KMS-11 (cell line): ENCODE results near the gene SYCE3.

Source experiments
- H2AFZ ChIP-seq: fragments of 200-600 bp; sonication (generic); 2 replicates; pipeline ENCODE4 v1.6.1; 2016; ENCODE audit warnings: antibody characterized with exemption, mixed run types, low read depth
- H3K27ac ChIP-seq: fragments of 200-600 bp; sonication (generic); 2 replicates; pipeline ENCODE4 v1.6.1; 2016; ENCODE audit warnings: mild to moderate bottlenecking, mixed run types
- H3K27me3 ChIP-seq: fragments of 200-600 bp; sonication (generic); 2 replicates; pipeline ENCODE4 v1.6.1; 2017; ENCODE audit warnings: mild to moderate bottlenecking, low read depth, mixed run types, moderate library complexity; ENCODE audit not compliant: insufficient read depth
- H3K36me3 ChIP-seq: fragments of 200-600 bp; sonication (generic); 2 replicates; pipeline ENCODE4 v1.6.1; 2017; ENCODE audit warnings: mild to moderate bottlenecking, mixed run types; ENCODE audit not compliant: insufficient read depth
- H3K4me1 ChIP-seq: fragments of 200-600 bp; sonication (generic); 2 replicates; pipeline ENCODE4 v1.6.1; 2016; ENCODE audit warnings: mild to moderate bottlenecking, low read depth, mixed run types; ENCODE audit not compliant: poor library complexity, severe bottlenecking
- H3K4me2 ChIP-seq: fragments of 200-600 bp; sonication (generic); 2 replicates; pipeline ENCODE4 v1.7.0; 2016; ENCODE audit warnings: mild to moderate bottlenecking, mixed run types
- H3K4me3 ChIP-seq: fragments of 200-600 bp; sonication (generic); IDR thresholded peaks from 2 replicates; pipeline ENCODE4 v1.6.1; 2017; ENCODE audit warnings: low read depth, low read length, mixed read lengths; ENCODE audit not compliant: insufficient read depth
- H3K79me2 ChIP-seq: fragments of 200-600 bp; sonication (generic); 2 replicates; pipeline ENCODE4 v1.6.1; 2016; ENCODE audit warnings: low read depth, mixed run types; ENCODE audit not compliant: insufficient read depth
- H3K9ac ChIP-seq: fragments of 200-600 bp; sonication (generic); 2 replicates; pipeline ENCODE4 v1.6.1; 2016; ENCODE audit warnings: mild to moderate bottlenecking, mixed run types
- H4K20me1 ChIP-seq: fragments of 200-600 bp; sonication (generic); 2 replicates; pipeline ENCODE4 v1.6.1; 2016; ENCODE audit warnings: mild to moderate bottlenecking, mixed run types; ENCODE audit not compliant: insufficient read depth
- TF ChIP-seq, protein P1 (sequence below): fragments of 200-600 bp; sonication (generic); conservative IDR thresholded peaks from 2 replicates; pipeline ENCODE4 v1.6.1; 2017; ENCODE audit warnings: low read depth, mild to moderate bottlenecking, antibody characterized with exemption, low read length, moderate library complexity, mixed read lengths

SYCE3 gene

DNA sequence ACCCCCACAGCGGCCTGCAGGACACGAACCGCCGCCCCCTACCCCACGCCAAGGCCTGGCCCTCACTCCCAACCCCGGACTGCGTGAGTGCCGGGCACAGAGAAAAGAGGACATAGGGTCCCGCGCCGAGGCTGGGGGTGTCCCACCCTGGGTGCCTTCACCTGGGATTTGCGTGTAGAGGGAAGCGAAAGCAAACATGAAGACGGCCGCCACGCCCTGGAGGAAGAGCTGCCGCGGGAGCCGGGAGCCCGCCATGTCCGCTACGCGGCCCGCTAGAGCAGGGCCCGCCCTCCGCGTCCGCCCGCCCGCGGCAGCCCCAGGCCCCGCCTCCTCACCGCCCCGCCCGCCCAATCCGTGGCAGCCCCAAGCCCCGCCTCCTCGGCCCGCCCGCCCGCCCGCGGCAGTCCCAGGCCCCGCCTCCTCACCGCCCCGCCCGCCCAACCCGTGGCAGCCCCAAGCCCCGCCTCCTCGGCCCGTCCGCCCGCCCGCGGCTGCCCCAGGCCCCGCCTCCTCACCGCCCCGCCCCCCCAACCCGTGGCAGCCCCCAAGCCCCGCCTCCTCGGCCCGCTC, 55.2 kb downstream of the SYCE3 start, which contains the start of gene LMF2:
Gene LMF2 (minus strand): TSS at position 282 of the 570 bp plus-strand sequence. CDS start 27 bp downstream, at position 255.
- Histone ChIP-seq H3K79me2 (peaks cover 44% of the 10 kb centered on the region), H3K27me3 (no peaks in the 10 kb centered on the region), H3K4me2 (peak within 1 kb of the TSS; percentile 75), H3K36me3 (no peaks in the 10 kb centered on the region), H3K9ac (peak within 1 kb of the TSS; percentile 76), H3K4me1 (peaks cover 13% of the 10 kb centered on the region), H3K27ac (peak within 1 kb of the TSS; percentile 63), H3K4me3 (no peak within 1 kb of the TSS), H4K20me1 (no peaks in the 10 kb centered on the region), H2AFZ (peak within 1 kb of the TSS; percentile 54; the same call in 1 of the 2 replicates)
- TF ChIP-seq, protein P1, sequence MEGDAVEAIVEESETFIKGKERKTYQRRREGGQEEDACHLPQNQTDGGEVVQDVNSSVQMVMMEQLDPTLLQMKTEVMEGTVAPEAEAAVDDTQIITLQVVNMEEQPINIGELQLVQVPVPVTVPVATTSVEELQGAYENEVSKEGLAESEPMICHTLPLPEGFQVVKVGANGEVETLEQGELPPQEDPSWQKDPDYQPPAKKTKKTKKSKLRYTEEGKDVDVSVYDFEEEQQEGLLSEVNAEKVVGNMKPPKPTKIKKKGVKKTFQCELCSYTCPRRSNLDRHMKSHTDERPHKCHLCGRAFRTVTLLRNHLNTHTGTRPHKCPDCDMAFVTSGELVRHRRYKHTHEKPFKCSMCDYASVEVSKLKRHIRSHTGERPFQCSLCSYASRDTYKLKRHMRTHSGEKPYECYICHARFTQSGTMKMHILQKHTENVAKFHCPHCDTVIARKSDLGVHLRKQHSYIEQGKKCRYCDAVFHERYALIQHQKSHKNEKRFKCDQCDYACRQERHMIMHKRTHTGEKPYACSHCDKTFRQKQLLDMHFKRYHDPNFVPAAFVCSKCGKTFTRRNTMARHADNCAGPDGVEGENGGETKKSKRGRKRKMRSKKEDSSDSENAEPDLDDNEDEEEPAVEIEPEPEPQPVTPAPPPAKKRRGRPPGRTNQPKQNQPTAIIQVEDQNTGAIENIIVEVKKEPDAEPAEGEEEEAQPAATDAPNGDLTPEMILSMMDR, result no peak

DNA sequence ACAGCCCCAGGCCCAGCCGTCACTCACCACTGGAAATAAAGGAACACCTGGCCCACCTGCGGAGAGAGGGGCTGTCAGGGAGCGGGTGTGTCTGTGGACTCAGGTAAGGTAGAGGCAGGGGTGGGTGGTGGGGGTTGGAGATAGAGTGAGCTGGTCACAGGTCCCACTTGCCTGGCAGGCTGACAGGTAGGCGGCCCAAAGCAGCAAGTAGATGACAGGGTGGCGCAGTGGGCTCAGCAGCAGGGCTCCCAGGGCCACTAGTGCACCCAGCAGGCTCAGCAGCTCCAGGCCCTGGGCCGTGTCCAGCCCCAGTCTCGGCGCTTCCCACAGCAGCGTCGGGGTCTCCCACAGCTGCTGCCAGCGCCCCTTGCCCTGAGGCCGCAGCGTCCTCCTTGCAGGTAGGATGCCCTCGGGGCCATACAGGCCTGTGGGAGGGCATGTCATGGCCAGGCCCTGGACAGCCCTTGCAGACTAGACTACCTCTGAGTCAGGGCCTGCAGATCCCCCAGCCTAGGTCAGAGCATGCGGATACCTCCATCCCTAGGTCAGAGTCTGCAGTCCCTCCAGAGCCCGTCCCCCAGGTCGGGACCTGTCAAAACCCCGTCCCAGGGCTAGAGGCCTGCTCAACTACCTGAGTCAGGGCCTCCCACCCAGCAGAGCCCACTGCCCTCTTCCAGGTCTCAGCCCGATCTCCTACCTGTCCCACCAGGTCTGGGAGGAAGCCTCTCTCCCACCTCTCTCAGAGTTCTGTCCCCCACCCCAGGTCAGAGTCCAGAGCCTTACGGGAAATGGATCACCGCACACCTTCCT, 55.9 kb downstream of the SYCE3 start:
- Histone ChIP-seq H3K79me2 (peaks cover 37% of the 10 kb centered on the region), H3K27ac (no peak overlapping the region), H3K27me3 (no peaks in the 10 kb centered on the region), H4K20me1 (no peaks in the 10 kb centered on the region), H3K36me3 (no peaks in the 10 kb centered on the region), H3K9ac (peak overlapping the region; percentile 39; the same call in 1 of the 2 replicates), H3K4me2 (peak overlapping the region; percentile 51), H3K4me3 (no peak overlapping the region), H3K4me1 (peaks cover 10% of the 10 kb centered on the region), H2AFZ (peak overlapping the region; percentile 54; the same call in 1 of the 2 replicates)
- TF ChIP-seq, protein P1, result no peak

DNA sequence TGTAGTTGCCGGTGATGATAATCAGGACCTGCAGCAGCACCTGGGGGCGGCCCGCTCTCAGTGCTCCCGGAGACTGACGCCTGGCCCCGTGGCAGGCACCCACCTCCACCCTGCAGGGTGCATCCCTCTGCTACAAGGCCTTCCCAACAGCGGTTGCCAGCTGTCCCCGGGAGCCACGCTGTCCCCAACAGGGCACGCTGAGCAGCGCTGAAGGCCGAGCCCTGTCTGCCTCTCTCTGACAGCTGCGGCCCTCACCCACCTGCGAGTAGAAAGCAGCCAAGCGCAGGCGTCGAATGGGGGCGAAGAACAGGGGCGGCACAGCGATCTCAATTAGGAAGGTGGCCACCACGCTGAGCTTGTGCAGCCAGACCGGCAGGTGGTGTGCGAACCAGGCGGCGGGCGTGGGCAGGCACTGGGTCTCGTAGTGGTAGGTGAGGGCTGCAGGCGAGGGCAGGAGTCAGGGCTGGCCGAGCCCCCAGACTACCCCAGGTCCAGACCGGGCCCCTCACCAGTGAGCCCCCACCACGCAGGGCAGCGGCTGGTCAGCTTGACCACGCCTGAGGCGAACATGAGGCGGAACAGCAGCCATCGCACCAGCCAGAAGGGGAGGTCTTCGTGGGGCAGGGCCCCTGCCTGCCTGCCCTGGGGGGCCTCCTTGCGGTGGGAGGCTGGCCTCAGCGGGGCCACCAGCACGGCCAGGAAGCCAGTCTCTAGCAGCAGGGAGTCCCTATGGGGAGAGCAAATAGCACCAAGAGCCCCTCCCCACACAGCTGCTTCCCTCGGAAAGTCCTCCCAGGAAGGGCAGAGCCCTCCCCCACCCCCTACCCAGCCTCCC, 56.7 kb downstream of the SYCE3 start:
- no peak overlapping the region for H2AFZ ChIP-seq
- no peak overlapping the region for H3K27ac ChIP-seq
- H3K79me2 ChIP-seq, result peaks cover 33% of the 10 kb centered on the region
- H4K20me1 ChIP-seq, result no peaks in the 10 kb centered on the region
- no peak overlapping the region for H3K9ac ChIP-seq
- H3K4me1 ChIP-seq, result peaks cover 7% of the 10 kb centered on the region
- peak overlapping the region; percentile 51; the same call in 1 of the 2 replicates for H3K4me2 ChIP-seq
- H3K27me3 ChIP-seq, result no peaks in the 10 kb centered on the region
- H3K4me3 ChIP-seq, result no peak overlapping the region
- TF ChIP-seq, protein P1, result no peak
- no peaks in the 10 kb centered on the region for H3K36me3 ChIP-seq

DNA sequence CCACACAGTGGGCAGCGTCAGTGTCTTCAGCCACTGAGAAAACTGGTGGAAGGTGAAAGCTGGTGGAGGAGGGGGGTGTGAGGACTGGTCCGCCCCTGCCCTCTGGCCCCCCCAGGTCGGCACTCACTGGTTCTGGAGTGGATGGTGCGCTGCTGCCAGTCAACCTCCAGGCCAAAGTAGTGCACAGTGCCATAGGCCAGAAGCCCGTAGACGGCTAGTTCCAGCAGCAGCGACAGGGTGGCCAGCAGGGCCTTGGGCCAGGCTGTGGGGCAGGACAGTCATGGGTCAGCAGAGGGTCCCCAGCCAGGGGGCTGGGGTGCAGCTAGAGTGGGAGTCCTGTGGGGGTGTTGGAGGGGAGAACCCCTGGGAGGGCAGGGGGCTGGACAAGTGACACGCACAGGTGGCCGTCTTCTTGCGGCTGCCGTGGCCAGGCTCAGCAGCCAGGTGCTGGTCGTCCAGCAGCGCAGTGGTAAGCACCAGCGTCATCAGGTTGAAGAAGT, 57.4 kb downstream of the SYCE3 start:
- H3K27me3 ChIP-seq, result no peaks in the 10 kb centered on the region
- no peak overlapping the region for H2AFZ ChIP-seq
- H3K4me1 ChIP-seq, result peaks cover 7% of the 10 kb centered on the region
- no peak overlapping the region for H3K27ac ChIP-seq
- no peaks in the 10 kb centered on the region for H3K36me3 ChIP-seq
- H3K4me3 ChIP-seq, result no peak overlapping the region
- H3K4me2 ChIP-seq, result no peak overlapping the region
- peaks cover 28% of the 10 kb centered on the region for H3K79me2 ChIP-seq
- TF ChIP-seq, protein P1, result no peak
- H4K20me1 ChIP-seq, result no peaks in the 10 kb centered on the region
- H3K9ac ChIP-seq, result no peak overlapping the region
